GM12874 (cell line): ENCODE measurements around the gene TNP1.

ENCODE experiments used
- CTCF ChIP-seq: IDR thresholded peaks from 2 replicates; pipeline ENCODE4 v1.5.1; 2011; ENCODE audit warnings: low read depth, mild to moderate bottlenecking, control low read depth, low read length, moderate library complexity; ENCODE audit not compliant: insufficient read depth

The TNP1 gene

DNA sequence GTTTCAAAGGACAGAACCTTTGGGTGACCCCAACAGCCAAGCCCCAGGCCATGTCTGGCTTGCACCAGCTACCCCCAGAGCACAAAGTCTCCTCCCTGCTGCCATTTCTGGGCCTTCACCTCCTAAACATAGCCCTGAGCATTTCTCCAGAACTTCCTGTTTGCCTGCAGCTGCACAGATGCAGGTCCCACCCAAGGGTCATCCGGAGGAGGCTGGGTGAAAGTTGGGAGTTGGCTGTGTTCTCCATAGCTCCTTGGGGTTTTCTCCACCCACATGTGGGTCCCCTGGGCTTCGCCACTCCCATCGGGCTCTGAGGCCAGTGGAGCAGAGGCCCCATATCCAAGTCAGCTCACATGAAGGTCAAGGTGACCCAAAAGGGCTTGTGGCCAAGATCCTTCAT, 4.3 kb downstream of the TNP1 start:
- TF ChIP-seq CTCF, result no peak

- TF ChIP-seq CTCF, result no peak
Observed at GRCh38 chr2:216855079-216855478, 4.8 kb downstream of the TNP1 start.

DNA sequence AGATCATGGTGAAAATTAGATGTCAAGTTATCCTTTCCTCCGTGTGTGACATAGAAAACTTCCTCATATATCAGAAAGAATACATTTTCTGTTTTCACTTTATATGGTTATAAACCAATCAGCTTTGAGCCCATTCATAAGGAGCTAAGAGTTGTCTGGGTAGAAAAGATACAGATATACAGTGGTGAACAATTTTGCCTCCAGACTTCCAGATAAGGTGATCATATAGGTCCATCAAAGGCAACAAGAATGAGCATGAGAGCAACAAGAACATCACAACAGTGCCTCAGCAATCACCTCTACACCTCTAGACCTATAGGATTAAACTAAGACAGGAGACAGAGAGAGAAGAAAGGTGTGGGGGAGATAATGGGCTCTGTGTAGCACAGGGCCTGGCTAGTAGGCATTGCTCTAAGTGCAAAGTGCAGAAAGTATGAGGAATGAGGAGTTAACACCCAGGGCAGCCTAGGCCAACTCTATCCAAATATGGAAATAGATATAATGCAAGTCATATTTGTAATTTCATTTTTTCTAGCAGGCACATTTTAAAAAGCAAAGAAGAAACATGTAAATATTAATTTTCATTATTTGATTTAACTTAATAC, 8.3 kb downstream of the TNP1 start:
- TF ChIP-seq CTCF, result no peak

DNA sequence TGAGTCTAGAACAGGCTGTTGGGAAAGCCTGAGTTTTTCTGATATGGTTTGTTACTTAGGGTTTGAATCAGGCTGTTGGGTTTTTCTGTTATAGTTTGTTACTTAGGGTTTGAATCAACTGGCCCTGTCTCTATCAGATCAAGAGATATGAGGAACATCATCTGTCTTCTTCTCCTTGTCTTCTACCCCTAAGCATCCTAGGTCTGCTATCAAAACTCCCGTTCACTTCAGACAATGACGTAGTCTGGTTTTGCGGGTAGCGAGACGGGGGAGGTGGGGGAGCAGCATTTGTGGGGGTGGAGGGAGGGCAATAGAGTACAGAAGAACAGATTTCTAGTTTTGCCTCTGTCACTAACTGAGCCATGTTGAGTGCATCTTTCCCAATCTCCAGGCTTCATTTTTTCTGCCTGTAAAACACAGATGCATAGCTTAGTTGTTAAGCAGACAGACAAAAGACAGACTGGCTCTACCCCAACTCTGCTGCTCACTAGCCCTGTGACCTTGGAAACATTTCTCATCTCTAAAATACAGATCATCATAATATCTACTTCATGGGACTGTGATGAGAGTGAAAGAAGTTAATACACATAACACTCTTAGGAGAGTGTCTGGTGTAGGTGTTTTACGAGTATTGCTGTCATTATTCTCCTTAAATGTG, 9.1 kb downstream of the TNP1 start:
- TF ChIP-seq CTCF, result no peak

- TF ChIP-seq CTCF, result no peak
Observed at GRCh38 chr2:216849987-216850386, 9.9 kb downstream of the TNP1 start.

- no peak for TF ChIP-seq CTCF
Observed at GRCh38 chr2:216845426-216845825, 14.4 kb downstream of the TNP1 start.

GRCh38 chr2:216842636-216843035, 17.2 kb downstream of the TNP1 start:
- no peak for TF ChIP-seq CTCF
